ENCODE data around the gene TTLL12.

TTLL12 gene

GRCh38 chr22:43186272-43187170, at the start of gene TTLL12:
Gene TTLL12, minus strand, starts transcription at chr22:43187134. Its CDS starts 65 bp downstream, at chr22:43187069.
- peak; percentile 48 for DNase-seq (ENCODE audit: low spot score)

- DNase-seq (ENCODE audit: low spot score) = no peak
Observed at GRCh38 chr22:43235445-43236409, 48.8 kb upstream of the TTLL12 start.

DNA sequence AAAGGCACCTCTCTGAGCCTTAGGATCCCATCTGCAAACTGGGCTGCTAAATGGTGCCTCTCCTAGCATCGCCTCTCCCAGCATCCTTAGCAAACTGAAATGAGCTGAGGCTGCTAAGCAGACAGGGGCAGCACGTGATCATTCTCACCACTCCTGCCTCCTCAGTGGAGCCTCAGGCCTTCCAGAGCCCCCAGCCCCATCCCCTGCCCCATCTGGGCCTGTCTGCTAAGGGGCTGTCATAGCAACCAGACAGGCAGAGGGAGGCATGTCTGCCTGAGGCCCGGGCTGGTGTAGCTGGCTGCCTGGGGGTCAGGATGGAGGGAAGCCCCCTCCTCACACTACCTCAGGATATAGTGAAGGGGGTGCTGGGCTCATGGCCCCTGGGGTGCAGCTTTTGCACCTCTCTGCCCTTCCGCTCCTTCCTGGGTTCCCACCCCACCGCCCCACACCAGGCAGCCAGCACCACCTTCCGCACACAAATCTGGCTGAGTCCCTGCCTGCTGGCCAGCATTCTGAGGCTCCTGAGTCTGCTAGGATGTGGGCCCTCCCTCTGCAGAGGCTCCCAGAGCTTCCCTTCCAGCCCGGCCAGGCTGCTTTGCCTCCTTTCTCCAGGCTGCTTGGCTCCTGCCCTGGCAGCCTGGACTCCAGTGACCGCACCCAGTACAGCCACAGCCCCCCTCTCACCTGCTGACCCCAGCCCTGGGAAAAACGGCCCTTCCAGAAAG, 47.5 kb upstream of the TTLL12 start:
- no peak for DNase-seq (ENCODE audit: low spot score)

DNA sequence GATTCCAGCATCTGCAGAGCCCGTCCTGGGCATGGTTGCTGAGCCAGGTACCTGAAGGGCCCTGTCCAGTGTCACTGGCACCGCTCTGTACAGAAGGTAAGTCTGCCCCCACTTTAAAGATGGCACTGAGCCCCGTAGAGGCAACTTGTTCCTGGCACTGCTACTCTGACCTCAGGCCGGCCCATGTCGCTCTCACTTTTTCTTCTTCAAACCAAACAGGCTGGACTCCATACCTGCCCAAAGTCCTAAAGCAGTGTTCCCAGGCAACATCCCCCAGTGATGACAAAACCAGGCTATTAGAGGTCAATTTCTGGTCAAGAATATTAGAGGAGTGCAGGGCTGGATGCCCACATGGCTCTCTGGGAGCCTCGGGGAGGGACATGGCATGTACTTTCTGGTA, 46.6 kb upstream of the TTLL12 start:
- no peak for DNase-seq (ENCODE audit: low spot score)

DNA sequence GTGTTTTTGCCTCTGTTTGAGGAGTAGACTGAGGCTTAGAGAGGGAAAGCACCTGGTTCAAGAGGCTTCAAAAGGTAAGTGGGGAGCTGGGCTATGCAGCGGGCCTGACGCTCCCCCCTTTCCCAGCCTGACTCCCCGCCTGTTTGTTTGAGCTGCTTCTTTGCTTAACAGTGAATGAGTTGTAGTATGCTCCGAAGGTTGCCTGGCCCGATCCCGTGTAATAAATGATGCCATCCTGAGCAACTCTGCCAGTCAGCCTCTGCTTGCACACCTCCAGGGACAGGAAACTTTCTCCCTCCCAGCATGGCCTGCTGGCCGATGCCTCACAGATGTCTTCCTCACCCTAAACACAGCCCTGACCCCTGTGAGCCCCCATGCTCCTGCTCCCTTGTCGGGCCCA, 45.5 kb upstream of the TTLL12 start:
- DNase-seq (ENCODE audit: low spot score) = no peak

DNA sequence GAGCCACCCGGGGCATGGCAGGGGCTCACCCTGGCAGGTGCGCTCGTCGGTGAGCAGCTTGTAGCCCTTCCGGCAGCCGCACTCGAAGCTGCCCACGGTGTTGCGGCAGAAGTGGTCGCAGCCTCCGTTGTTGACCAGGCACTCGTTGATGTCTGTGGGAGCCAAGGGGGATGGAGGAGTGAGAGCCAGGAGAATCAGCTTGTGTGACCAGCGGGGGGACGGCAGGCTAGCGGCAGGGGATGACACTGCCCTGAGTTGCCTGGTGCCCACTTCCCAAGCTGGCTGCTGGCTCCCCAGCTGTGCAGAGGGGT, 44.7 kb upstream of the TTLL12 start:
- DNase-seq (ENCODE audit: low spot score) = no peak

DNA sequence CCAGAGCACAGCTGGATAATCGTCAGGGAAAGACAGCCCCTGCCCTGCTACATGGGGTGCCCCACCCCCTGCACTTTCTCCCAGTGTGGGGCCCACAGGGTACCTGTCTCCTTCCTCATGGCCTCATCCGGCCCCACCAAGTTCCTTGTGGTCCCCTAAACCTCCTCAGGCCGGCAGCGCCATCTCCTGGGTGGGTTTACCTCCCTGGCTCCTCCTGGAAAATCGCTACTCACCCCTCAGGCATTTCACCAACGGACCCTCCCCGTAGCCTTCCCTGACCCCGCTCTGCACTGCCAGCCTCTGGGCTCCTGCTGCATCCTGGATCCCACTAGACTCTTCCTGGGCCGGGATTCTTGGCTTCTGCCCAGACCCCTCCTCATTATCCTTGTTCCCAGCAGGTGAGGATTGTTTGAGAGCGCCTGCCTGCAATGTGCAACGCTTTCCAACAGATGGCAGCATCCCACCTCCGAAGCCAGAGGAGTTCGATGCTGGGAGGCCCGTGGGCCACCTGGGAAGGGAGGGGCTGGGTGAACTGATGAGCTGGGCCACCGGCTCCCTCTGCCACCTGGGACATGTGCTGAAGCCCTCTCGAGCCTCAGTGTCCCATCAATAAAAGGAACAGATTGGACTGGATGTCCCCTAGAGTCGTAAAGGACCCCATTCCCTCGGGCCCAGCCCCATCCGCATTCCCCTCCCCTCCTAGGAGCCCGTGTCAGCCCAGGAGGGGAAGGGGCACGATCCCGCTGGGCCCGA, 44.2 kb upstream of the TTLL12 start:
- DNase-seq (ENCODE audit: low spot score) = no peak

DNA sequence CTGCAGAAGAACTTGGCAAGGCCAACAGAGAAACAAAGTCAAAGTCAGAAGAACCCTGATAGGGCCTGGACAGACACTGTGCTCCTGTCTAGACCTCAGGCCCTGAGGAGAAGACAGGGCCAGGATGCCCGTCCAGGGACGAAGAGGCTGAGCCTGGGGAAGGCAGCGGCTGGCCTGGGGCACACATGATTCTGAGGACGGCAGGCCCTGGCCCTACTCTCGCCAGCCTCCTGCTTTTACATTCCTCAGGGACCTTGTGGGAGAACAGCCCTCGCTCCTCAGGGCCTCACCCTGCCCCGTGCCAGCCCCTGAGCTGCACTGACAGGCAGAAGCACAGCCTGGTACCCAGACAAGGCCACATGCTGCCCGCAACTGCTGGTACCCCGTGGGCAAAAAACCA, 43.6 kb upstream of the TTLL12 start:
- no peak for DNase-seq (ENCODE audit: low spot score)

DNA sequence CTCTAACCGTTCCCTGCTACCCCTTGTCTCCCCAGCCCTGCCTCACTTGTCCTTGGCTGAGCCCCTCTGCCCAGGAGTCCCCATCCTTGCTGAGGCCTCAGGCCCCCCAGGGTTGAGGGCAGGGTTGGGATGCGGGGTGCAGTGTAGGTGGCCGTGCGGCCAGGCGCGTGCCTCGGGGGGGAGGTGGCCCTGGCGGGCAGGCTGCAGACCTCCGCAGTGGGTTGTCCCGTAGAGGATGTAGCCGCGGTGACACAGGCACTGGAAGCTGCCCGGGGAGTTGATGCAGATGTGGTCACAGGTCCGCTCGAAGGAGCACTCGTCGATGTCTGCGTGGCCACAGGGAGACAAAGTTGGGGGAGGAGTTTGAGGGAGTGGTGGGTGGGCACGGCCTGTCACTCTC, 41.9 kb upstream of the TTLL12 start:
- no peak for DNase-seq (ENCODE audit: low spot score)

- DNase-seq (ENCODE audit: low spot score) = no peak
Observed at GRCh38 chr22:43228330-43228729, 41.4 kb upstream of the TTLL12 start.

DNA sequence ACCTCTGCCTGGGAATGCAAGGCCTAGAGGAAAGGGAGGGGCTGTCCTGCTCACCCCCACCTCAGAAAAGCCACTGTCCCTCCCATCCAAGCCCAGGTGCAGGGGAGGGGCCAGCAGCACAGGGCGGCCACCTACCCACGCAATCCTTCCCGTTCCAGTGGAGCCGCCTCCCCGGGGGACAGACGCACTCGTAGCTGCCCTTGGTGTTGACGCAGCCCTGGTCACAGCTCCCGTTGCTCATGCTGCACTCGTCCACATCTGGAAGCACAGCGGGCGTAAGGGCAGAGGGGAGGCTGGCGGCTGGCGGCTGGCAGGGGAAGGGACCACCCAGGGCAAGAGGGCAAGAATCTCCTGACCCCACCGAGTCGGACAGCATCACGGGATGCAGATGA, 40.3 kb upstream of the TTLL12 start:
- no peak for DNase-seq (ENCODE audit: low spot score)

DNA sequence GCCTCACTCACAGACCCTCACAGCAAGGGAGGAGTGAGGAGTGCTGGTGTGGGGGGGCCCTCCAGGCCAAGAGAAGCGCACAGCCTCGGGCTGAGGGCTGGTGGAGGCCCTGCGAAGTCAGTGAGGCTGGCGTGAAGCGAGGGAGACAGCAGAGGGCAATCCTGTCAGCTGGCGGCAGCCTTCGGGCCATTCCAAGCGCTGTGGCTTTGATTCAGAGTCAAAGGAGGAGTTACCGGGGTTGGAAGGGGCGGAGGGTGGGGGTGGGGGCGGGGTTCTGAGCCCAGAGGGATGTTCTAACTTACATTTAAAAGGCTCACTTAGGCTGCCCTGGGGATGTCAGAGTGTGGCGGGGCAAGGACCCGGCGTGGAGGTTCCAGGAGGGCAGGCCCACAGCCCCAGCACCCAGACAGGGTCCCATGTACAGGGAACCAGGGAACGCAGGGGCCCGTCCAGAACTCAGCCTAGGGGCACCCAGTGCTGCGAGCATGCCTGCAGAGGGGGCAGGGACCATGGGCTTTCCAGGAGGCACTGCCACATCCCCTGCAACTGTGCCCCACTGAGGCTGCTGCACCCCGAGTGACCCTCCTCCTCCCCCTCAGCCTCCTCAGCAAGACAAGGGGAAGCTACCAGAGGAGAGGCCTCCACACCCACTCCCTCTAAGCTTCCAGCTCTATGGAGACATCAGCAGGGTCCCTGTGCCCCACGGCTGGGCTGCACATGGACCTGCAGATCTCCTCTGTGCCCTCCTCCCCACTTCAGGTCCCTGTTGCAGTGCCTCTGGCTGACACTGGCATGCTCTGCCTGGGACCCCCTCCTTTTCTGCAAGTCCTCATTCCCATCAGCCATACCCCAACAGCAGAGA, 39.7 kb upstream of the TTLL12 start:
- DNase-seq (ENCODE audit: low spot score) = no peak

- no peak for DNase-seq (ENCODE audit: low spot score)
Observed at GRCh38 chr22:43225609-43226008, 38.7 kb upstream of the TTLL12 start.

- no peak for DNase-seq (ENCODE audit: low spot score)
Observed at GRCh38 chr22:43222987-43223386, 36.1 kb upstream of the TTLL12 start.

GRCh38 chr22:43222262-43222661, 35.3 kb upstream of the TTLL12 start:
- no peak for DNase-seq (ENCODE audit: low spot score)

DNA sequence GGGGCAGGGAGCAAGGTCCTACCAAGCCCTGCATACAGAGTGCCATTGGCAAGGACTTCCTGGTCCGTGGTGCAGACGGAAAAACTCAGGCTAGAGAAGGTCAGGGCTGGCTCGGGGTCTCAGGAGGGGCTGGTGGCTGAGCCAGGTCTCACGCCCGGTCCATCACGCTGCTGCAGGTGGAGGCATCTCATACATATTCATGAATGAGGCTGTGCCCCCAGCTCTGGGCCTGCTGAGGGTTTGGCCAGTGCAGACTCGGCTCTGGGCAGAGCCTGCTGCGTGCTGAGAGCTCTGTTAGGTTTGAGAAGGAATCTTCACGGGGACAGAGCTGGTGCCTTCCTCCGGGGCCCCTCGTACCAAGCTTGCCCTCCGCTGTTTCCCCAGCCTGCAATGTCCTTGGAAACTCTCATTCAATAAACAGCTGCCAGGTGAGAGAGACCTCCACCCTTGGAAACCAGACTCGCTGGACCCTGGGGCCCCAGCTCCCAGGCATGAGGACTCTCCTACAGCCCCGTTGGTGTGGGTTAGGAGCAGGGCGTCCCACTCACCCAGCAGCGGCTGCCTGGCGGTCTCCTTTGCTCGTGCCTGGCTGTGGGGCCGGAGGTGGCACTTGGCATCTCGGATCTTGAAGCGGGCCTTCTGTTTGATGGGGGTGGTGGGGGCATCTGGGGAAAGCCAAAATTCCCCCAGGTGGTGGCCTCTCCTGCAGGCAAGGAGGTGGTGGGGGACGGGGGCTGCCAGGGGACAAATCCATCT, 33.9 kb upstream of the TTLL12 start:
- DNase-seq (ENCODE audit: low spot score) = no peak

DNA sequence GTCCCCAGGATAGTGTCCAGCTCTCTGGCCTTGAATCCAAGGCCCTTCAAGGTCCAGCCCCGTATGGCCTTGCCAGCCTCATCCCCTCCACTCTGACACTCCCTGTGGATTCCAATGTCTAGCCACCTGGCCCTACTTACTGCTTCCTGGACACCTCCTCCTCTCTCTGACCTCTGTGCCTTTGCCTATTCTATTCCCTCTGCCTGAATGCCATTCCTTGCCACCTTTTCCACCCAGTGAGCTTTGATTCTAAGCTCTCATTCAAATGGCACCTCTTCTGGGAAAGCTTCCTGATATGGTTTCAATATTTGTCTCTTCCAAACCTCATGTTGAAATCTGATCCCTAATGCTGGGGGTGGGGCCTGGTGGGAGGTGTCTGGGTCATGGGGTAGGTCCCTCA, 31.9 kb upstream of the TTLL12 start:
- no peak for DNase-seq (ENCODE audit: low spot score)

- DNase-seq (ENCODE audit: low spot score) = no peak
Observed at GRCh38 chr22:43217285-43218030, 30.5 kb upstream of the TTLL12 start.

DNA sequence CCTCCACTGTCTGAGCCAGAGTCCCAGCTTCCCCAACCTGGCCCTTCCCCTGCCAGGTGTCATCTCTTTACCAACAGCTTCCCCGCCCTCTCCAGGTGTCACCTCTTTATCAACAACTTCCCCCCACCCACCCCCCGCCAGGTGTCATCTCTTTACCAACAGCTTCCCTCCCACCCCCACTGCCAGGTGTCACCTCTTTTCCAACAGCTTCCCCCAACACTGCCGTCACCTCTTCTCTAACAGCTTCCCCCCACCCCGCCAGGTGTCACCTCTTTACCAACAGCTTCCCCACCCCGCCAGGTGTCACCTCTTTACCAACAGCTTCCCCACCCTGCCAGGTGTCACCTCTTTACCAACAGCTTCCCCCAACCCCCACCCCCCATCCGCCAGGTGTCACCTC, 29.8 kb upstream of the TTLL12 start:
- DNase-seq (ENCODE audit: low spot score) = no peak

All from putamen (tissue), 1 donor.